ENCODE measurements around the gene CNKSR3.

CNKSR3 gene

GRCh38 chr6:154410619-154411072, 99.8 kb downstream of the CNKSR3 start:
- no peak for DNase-seq

DNA sequence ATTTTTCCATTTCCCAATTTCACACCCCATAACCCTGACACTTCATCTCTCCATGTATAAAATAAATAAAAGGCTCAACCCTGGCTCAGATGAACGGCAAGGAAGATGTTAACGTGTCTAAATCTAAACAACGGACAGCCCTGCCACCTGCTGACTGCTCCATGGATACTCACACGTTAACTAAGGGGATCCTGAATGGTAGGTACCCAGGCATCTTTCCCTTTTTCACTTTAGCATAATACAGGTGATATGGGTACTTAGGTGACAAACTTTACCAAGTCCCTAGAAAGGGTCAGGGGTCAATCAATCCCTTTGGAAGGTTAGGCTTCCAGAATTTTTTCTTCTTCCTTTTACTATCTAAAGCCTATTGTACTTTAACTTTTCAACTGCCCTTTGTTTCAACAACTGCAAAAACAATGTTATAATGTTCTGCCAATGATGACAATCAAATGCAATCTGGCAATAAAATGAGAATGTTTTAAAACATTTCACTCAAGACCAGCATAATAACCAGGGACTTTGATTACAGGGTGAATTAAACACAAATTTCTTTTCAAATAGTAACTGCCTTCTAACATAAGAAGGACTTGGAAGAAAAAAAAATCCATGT, 101.5 kb downstream of the CNKSR3 start:
- DNase-seq: no peak

DNA sequence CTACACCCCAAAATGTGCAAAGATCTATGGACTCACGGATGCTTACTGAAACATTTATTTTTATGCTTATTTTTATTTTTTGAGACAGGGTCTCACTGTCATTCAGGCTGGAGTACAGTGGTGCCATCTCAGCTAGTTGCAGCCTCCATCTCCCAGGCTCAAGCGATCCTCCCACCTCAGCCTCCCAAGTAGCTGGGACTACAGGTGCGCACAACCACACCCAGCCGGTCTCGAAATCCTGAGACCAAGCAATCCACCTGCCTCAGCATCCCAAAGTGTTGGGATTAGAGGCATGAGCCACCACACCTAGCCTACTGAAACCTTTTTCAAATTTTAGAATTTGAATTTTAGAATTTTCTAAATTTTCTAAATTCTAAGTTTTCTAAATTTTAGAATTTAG, 103.0 kb downstream of the CNKSR3 start:
- DNase-seq: no peak

DNA sequence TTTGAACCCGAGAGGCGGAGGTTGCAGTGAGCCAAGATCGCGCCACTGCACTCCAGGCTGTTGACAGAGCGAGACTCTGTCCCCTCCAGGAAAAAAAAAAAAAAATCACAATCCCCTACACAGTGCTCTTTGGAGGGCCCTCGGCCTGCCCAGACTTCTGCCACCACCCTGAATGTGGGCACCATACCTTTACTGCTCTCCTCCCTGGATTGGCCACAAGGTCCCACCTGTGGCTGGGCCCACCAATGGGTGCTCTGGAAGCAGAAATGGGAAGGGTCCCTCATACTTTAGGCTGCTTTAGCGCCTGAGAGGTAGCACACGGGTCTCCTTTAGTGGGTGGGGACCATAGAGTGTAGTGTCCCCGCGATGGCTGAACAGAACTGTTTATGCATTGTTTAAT, 103.6 kb downstream of the CNKSR3 start:
- DNase-seq: no peak

GRCh38 chr6:154406301-154406700, 104.2 kb downstream of the CNKSR3 start:
- no peak for DNase-seq

GRCh38 chr6:154404791-154405400, 105.6 kb downstream of the CNKSR3 start:
- no peak for DNase-seq

- no peak for DNase-seq
Observed at GRCh38 chr6:154403788-154404187, 106.7 kb downstream of the CNKSR3 start.

- no peak for DNase-seq
Observed at GRCh38 chr6:154402081-154402780, 108.3 kb downstream of the CNKSR3 start.

GRCh38 chr6:154399097-154399496, 111.4 kb downstream of the CNKSR3 start:
- DNase-seq: no peak

DNA sequence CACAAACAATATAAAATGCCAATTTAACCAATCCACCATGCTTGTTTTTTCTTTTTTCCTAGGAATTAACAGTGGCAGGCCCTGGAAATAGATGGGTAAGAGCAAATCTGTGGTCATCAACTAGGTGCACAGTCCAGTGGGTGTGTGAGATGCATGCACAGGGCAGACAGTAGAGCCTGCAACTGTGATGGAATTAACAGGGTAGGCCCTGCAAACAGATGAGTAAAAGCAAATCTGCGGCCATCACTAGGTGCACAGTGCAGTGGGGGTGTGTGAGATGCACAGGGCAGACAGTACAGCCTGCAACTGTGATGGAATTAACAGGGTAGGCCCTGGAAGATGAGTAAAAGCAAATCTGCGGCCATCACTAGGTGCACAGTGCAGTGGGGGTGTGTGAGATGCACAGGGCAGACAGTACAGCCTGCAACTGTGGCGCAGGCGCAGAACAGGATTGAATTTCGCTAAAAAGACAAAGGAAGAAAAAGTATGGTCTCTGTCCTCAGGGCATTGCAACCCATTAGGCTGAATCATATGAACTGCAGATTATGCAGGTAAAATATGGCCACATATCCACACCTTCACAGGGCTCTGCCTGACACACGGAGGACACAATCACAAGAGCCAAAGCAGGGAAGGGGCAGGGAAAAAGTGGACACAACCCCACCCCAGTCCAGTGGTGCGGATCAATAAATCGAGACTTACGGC, 112.8 kb downstream of the CNKSR3 start:
- DNase-seq: no peak

DNA sequence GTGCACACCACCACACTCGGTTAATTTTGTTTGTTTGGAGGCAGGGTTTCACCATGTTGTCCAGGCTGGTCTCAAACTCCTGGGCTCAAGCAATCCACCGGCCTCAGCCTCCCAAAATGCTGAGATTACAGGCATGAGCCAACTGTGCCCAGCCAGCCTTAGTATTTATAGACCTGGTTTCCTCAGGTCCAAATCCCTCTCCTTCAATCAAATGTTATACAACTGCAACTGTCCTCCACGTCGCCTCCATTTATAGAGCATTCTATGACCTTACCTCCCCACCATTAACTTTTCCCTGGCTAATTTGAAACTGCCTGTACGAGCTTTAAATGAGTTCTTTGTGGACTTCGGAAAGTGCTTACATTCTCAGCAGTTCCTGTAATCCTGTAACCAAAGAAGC, 114.6 kb downstream of the CNKSR3 start:
- no peak for DNase-seq

- no peak for DNase-seq
Observed at GRCh38 chr6:154395316-154395715, 115.2 kb downstream of the CNKSR3 start.

- DNase-seq: no peak
Observed at GRCh38 chr6:154394571-154394970, 115.9 kb downstream of the CNKSR3 start.

GRCh38 chr6:154390034-154390433, 120.5 kb downstream of the CNKSR3 start:
- DNase-seq: no peak

- DNase-seq: no peak
Observed at GRCh38 chr6:154388803-154389202, 121.7 kb downstream of the CNKSR3 start.

DNA sequence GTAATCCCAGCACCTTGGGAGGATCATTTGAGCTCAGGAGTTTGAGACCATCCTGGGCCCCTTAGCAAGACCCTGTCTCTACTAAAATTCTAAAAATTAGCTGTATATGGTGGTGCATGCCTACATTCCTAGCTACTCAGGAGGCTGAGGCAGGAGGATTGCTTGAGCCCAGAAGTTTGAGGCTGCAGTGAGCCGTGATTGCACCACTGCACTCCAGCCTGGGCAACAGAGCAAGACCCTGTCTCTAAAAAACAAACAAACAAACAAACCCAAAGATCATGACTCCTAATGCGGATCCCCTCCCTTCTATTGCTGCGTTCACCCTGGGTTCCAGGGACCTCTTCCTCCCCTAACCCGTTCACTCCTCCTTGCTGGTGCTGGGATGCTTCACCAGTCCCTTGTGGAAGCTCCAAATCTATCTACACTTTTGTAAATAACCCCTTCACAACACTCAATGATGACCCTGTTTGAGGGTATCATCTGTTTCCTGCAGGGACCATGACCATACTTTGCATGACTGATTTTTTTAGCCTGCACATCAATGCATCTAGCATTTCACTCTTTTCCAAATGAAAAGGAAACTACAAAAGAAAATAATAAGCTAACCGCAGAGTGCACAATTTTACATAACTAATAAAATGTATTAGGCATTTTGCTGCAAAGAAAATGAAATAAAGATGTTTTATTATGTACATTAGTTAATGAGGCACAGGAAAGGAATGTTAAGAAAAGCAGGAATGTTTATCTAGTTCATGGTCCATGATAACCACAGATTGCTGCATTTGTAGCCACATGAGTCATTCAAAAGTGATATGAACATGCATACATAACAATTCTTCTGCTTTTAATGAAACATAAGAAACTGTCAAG, 123.4 kb downstream of the CNKSR3 start:
- no peak for DNase-seq

GRCh38 chr6:154384191-154384590, 126.3 kb downstream of the CNKSR3 start:
- DNase-seq: no peak

- DNase-seq: no peak
Observed at GRCh38 chr6:154383273-154383672, 127.2 kb downstream of the CNKSR3 start.

DNA sequence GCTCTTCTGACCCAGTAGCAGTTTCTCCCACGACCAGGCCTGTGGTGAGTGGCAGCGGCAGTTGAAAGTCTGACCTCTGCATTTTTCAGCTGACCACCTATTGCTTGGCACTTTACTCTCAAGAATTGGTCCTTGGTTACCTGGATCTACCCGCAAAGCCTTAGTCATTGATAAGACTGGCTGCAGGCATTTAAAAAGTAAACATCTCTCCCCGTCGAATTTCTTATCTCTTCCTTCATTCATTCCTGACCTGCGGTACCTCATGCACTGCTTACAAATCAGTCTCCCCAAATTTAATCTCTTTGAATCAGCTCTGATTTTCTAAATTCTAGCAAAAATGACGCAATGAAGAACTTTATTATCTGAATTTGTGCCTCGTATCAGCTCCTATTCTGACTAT, 127.7 kb downstream of the CNKSR3 start:
- DNase-seq: no peak

DNA sequence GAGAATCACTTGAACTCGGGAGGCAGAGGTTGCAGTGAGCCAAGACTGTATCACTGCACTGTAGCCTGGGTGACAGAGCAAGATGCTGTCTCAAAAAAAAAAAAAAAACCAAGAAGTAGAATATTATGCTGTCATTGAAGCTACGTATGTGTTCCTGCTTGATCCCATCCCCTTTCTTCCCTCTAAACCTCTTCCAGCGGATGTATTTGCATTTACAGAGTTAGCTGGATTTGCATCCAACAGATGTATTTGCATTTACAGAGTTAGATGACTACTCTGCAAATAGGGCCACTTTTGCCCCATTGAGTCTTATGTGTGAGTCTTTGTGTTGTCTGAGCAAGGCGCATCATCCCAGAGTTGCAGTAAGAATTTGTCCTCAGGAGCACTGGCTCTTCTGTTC, 128.9 kb downstream of the CNKSR3 start:
- no peak for DNase-seq

- DNase-seq: no peak
Observed at GRCh38 chr6:154380741-154381140, 129.7 kb downstream of the CNKSR3 start.

DNA sequence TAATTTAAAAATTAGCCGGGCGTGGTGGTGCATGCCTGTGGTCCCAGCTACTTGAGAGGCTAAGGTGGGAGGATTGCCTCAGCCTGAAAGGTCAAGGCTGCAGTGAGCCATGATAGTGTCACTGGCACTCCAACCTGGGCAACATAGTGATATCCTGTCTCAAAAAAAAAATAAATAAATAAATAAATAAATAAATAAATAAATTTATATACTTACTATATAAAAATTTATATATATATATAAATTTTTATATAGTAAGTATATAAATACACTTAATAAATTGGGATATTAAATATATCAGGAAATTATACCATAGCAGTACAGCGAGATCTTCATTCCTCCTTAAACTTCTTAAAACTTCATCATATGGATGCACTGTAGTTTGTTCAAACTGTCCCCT, 130.9 kb downstream of the CNKSR3 start:
- no peak for DNase-seq

DNA sequence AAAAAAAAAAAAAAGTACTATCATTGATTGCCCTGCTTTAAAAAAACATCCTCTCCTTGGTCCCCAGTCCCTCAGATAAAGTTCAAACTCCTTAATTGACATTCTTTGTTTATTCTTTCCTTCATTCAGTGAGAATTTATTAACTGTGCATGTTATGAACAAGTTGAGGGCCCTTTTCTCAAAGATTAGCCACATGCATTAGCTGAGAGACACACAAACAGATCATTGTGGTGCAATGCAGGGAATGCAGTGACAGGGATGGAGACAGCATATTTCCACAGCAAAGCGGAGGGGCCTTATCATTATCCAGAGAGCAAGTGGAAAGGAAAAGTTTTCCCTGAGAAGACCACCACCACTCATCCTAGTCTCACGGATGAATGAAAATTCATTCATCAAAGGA, 132.0 kb downstream of the CNKSR3 start:
- no peak for DNase-seq
